GM06990 (cell line): ENCODE data around the gene RRAGC.

Experiments used
- DNase-seq: peaks from one replicate; pipeline ENCODE4 v3.0.0-alpha.2; 2011; ENCODE audit not compliant: insufficient read length; ENCODE audit errors: extremely low read depth
- H3K27me3 ChIP-seq: replicated peaks from 2 replicates; pipeline ENCODE4 v1.6.0; 2011; ENCODE audit warnings: low read length; ENCODE audit not compliant: control insufficient read depth, insufficient read depth
- H3K36me3 ChIP-seq: 2 replicates; pipeline ENCODE4 v1.5.1; 2011; ENCODE audit warnings: low read length; ENCODE audit not compliant: control insufficient read depth, insufficient read depth
- H3K4me3 ChIP-seq: replicated peaks from 2 replicates; pipeline ENCODE4 v1.5.1; 2011; ENCODE audit warnings: low read depth, mild to moderate bottlenecking, control low read depth, low read length
- TF ChIP-seq, protein P1 (sequence below): IDR thresholded peaks from 2 replicates; pipeline ENCODE4 v1.5.1; 2011; ENCODE audit warnings: low read length, control low read depth, mild to moderate bottlenecking, inconsistent platforms; ENCODE audit not compliant: insufficient read depth, poor library complexity, severe bottlenecking

The RRAGC gene

GRCh38 chr1:38790422-38791163 is 69.0 kb downstream of the RRAGC start:
- TF ChIP-seq, protein P1, sequence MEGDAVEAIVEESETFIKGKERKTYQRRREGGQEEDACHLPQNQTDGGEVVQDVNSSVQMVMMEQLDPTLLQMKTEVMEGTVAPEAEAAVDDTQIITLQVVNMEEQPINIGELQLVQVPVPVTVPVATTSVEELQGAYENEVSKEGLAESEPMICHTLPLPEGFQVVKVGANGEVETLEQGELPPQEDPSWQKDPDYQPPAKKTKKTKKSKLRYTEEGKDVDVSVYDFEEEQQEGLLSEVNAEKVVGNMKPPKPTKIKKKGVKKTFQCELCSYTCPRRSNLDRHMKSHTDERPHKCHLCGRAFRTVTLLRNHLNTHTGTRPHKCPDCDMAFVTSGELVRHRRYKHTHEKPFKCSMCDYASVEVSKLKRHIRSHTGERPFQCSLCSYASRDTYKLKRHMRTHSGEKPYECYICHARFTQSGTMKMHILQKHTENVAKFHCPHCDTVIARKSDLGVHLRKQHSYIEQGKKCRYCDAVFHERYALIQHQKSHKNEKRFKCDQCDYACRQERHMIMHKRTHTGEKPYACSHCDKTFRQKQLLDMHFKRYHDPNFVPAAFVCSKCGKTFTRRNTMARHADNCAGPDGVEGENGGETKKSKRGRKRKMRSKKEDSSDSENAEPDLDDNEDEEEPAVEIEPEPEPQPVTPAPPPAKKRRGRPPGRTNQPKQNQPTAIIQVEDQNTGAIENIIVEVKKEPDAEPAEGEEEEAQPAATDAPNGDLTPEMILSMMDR: no peak
- peaks cover 1% of the 10 kb centered on the region for H3K27me3 ChIP-seq
- no peak for DNase-seq
- no peaks in the 10 kb centered on the region for H3K36me3 ChIP-seq
- no peak overlapping the region for H3K4me3 ChIP-seq

DNA sequence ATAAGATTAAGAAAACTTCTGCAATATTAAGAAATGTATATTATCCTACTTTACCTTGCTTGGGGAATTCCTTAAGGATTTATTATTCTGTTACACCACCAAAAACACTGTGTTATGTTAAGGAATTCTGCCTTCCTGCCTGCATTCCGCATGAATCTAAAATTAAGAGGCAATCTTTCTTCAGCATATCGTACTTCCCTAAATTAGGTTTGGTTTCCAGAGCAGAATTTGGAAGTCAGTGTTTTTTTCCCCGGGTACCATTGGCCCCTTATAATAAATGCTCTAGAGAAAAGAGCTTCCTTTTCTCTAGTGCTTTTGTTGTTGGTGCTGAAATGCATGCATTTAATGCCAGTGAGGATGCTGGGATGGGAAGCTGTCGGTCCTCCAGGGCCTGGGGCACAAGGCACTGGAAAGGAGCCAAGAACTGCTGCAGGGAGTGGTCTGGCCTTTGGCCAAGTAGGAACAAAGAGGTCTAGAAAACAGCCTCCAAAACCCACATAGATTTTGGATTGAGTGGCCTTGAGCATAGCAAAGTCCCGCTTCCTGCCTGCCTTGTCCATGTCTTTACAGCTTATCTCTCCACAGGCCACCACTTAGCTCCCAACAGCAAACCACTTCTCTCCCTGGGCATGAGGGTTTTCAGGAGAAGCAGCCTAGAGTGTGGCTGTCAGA is 69.9 kb downstream of the RRAGC start:
- TF ChIP-seq, protein P1: no peak
- no peak overlapping the region for H3K4me3 ChIP-seq
- peaks cover 1% of the 10 kb centered on the region for H3K27me3 ChIP-seq
- H3K36me3 ChIP-seq: no peaks in the 10 kb centered on the region
- no peak for DNase-seq

- Histone ChIP-seq H3K4me3 (no peak overlapping the region), H3K27me3 (peaks cover 1% of the 10 kb centered on the region), H3K36me3 (no peaks in the 10 kb centered on the region)
- DNase-seq: no peak
- TF ChIP-seq, protein P1: no peak
These were observed 70.9 kb downstream of the RRAGC start for GRCh38 chr1:38788341-38789336.
